Measurements from ENCODE around the gene ZC3H13.

ZC3H13 gene

GRCh38 chr13:45967589-45967988, 85.0 kb downstream of the ZC3H13 start:
- TF ChIP-seq TAF1 (IDR thresholded peaks at IDR 0.05; ENCODE audit: low read depth), result no peak
- no peak for TF ChIP-seq FOXM1 (IDR thresholded peaks at IDR 0.05; ENCODE audit: borderline replicate concordance, low read depth)
- TF ChIP-seq ZBTB7A (IDR thresholded peaks at IDR 0.05; ENCODE audit: low read depth), result no peak
- TF ChIP-seq EGR1 (IDR thresholded peaks at IDR 0.05), result no peak
- TF ChIP-seq CEBPB (IDR thresholded peaks at IDR 0.05), result no peak
- no peak for TF ChIP-seq RAD21 (IDR thresholded peaks at IDR 0.05; ENCODE audit: low read depth)
- no peak for TF ChIP-seq TEAD4 (IDR thresholded peaks at IDR 0.05)
- no peak for TF ChIP-seq REST (IDR thresholded peaks at IDR 0.05; ENCODE audit: low read depth)
- TF ChIP-seq USF1 (IDR thresholded peaks at IDR 0.05), result no peak
- TF ChIP-seq YY1 (IDR thresholded peaks at IDR 0.05; ENCODE audit: low read depth), result no peak
- TF ChIP-seq TCF12 (IDR thresholded peaks at IDR 0.05; ENCODE audit: low read depth), result no peak
- TF ChIP-seq EP300 (IDR thresholded peaks at IDR 0.05; ENCODE audit: borderline replicate concordance), result no peak
- TF ChIP-seq CREB1 (IDR thresholded peaks at IDR 0.05; ENCODE audit: low read depth), result no peak
- no peak for TF ChIP-seq MAX (IDR thresholded peaks at IDR 0.05)

- TF ChIP-seq CEBPB (IDR thresholded peaks at IDR 0.05) (no peak), MAX (IDR thresholded peaks at IDR 0.05) (no peak), CREB1 (IDR thresholded peaks at IDR 0.05; ENCODE audit: low read depth) (no peak), TEAD4 (IDR thresholded peaks at IDR 0.05) (no peak), YY1 (IDR thresholded peaks at IDR 0.05; ENCODE audit: low read depth) (no peak), NFIC (IDR thresholded peaks at IDR 0.05) (no peak), EP300 (IDR thresholded peaks at IDR 0.05; ENCODE audit: borderline replicate concordance) (no peak), USF1 (IDR thresholded peaks at IDR 0.05) (no peak), EGR1 (IDR thresholded peaks at IDR 0.05) (no peak), TCF12 (IDR thresholded peaks at IDR 0.05; ENCODE audit: low read depth) (no peak), TAF1 (IDR thresholded peaks at IDR 0.05; ENCODE audit: low read depth) (no peak), REST (IDR thresholded peaks at IDR 0.05; ENCODE audit: low read depth) (no peak), FOXM1 (IDR thresholded peaks at IDR 0.05; ENCODE audit: borderline replicate concordance, low read depth) (no peak), RAD21 (IDR thresholded peaks at IDR 0.05; ENCODE audit: low read depth) (no peak), ZBTB7A (IDR thresholded peaks at IDR 0.05; ENCODE audit: low read depth) (no peak)
These were observed 85.8 kb downstream of the ZC3H13 start for GRCh38 chr13:45966715-45967114.

- TF ChIP-seq CEBPB (IDR thresholded peaks at IDR 0.05), result no peak
- TF ChIP-seq USF1 (IDR thresholded peaks at IDR 0.05), result no peak
- TF ChIP-seq FOXM1 (IDR thresholded peaks at IDR 0.05; ENCODE audit: borderline replicate concordance, low read depth), result no peak
- TF ChIP-seq TAF1 (IDR thresholded peaks at IDR 0.05; ENCODE audit: low read depth), result no peak
- TF ChIP-seq TCF12 (IDR thresholded peaks at IDR 0.05; ENCODE audit: low read depth), result no peak
- TF ChIP-seq REST (IDR thresholded peaks at IDR 0.05; ENCODE audit: low read depth), result no peak
- TF ChIP-seq YY1 (IDR thresholded peaks at IDR 0.05; ENCODE audit: low read depth), result no peak
- no peak for TF ChIP-seq EP300 (IDR thresholded peaks at IDR 0.05; ENCODE audit: borderline replicate concordance)
- no peak for TF ChIP-seq MAX (IDR thresholded peaks at IDR 0.05)
- no peak for TF ChIP-seq ZBTB7A (IDR thresholded peaks at IDR 0.05; ENCODE audit: low read depth)
- TF ChIP-seq EGR1 (IDR thresholded peaks at IDR 0.05), result no peak
- TF ChIP-seq RAD21 (IDR thresholded peaks at IDR 0.05; ENCODE audit: low read depth), result no peak
These were observed 91.1 kb downstream of the ZC3H13 start for GRCh38 chr13:45961468-45961867.

Data from Ishikawa (cell line).